ENCODE data around the gene SPTSSA. TPM values are rescaled to one million over a fixed set of nuclear protein-coding genes. Genes with fewer than 3 reads are reported as not detected.
"Not testable (repeated sequence)": the region's sequence is repeated elsewhere in the genome, so short reads cannot be mapped to it uniquely, and the experiment has no call there.

Gene SPTSSA
- polyA plus RNA-seq, 2 donors, result 17.6 to 37.3 TPM

DNA sequence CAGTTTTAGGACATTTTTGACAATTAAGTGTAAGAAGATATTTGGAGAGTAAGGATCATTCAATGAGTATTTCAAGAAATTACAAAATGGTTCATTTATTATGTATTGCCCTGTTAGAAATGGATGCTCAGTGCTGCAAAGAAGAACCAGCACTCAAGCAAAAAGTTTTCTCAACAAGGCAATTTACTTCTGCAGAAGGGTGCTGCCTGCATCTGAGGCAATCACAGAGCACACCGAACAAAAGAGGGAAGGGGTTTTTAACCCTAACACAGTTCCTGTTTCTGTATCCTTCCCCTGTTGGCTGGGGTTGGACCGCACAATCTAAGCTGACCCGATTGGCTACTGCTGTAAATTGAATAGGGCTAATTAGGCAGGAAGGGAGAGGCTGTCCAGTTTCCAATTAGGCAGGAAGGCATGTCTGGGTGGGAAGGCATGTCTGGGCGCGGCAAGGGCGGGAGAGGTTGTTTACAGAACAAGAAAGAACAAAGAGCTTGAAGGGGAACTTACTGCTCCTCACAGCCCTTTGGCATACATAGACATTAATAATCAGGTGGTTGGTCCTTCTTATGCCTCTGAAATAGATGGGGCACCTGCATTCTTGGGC is 41.4 kb downstream of the SPTSSA start:
- no peak overlapping the region for H3K27ac ChIP-seq (ENCODE audit: low read depth in 2 of 2, low read length in 1 of 2)
- no peaks in the 10 kb centered on the region for H3K4me1 ChIP-seq (ENCODE audit: control insufficient read depth in 2 of 2, insufficient read depth in 2 of 2, low read length in 1 of 2)
- peaks cover 0 to 9% of the 10 kb centered on the region in 2 donors for H3K9me3 ChIP-seq (ENCODE audit: control insufficient read depth in 2 of 2, insufficient read depth in 1 of 2, low read depth in 1 of 2, low read length in 1 of 2)
- 74 to 75% methylated on average over 6 of the region's 6 CpGs for WGBS, 2 donors
- H3K4me3 ChIP-seq (ENCODE audit: low read depth in 1 of 2, low read length in 2 of 2), result no peak overlapping the region
- H3K27me3 ChIP-seq (ENCODE audit: control insufficient read depth in 1 of 2, insufficient read depth in 2 of 2, low read length in 2 of 2), result no peaks in the 10 kb centered on the region
- no peaks in the 10 kb centered on the region for H3K36me3 ChIP-seq (ENCODE audit: control insufficient read depth in 2 of 2, insufficient read depth in 2 of 2, low read length in 1 of 2)

DNA sequence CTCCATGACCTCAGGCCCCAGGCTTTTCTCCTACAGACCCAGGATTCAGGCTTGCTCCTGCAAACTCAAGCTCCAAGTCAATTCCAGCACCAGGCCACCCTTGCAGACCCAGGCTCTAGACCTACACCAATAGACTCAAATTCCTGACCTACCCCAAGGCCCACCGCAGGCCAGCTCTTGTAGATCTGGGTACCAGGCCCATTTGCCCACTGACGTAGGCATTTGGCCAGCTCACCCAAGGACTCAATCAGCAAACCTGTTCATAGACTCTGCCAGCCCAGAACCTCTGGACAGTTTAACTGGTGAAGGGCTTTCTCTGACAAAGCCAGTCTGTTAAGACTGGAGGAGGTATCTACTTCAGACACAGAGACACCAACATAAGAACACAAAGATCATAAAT is 52.3 kb downstream of the SPTSSA start:
- WGBS, 2 donors, result 96 to 97% methylated on average over 2 of the region's 2 CpGs
- H3K4me3 ChIP-seq (ENCODE audit: low read depth in 1 of 2, low read length in 2 of 2), result no peak overlapping the region
- H3K36me3 ChIP-seq (ENCODE audit: control insufficient read depth in 2 of 2, insufficient read depth in 2 of 2, low read length in 1 of 2), result no peaks in the 10 kb centered on the region

DNA sequence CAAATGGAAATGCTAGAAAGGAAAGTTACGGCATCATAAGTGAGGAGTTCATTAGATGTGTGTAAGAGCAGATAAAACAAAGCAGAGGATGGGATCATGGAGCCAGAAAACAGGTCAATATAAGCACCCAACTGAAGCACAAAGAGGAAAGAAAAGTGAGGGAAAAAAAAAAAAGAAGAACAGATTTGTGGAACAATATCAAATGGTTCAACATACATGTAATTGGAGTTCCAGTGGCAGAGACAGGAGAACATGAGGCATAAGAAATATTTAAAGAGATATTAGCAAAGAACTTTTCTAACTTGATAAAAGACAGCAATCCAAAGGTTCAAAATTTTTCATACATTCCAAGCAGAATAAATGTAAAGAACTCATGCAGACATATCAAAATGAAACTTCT is 54.1 kb downstream of the SPTSSA start:
- peaks cover 0 to 9% of the 10 kb centered on the region in 2 donors for H3K9me3 ChIP-seq (ENCODE audit: control insufficient read depth in 2 of 2, insufficient read depth in 1 of 2, low read depth in 1 of 2, low read length in 1 of 2)

More for the DNA sequence above, 52.3 kb downstream of the SPTSSA start:
- H3K9me3 ChIP-seq (ENCODE audit: control insufficient read depth in 2 of 2, insufficient read depth in 1 of 2, low read depth in 1 of 2, low read length in 1 of 2), result peaks cover 0 to 9% of the 10 kb centered on the region in 2 donors
- no peaks in the 10 kb centered on the region for H3K4me1 ChIP-seq (ENCODE audit: control insufficient read depth in 2 of 2, insufficient read depth in 2 of 2, low read length in 1 of 2)
- no peaks in the 10 kb centered on the region for H3K27me3 ChIP-seq (ENCODE audit: control insufficient read depth in 1 of 2, insufficient read depth in 2 of 2, low read length in 2 of 2)
- H3K27ac ChIP-seq (ENCODE audit: low read depth in 2 of 2, low read length in 1 of 2), result no peak overlapping the region

DNA sequence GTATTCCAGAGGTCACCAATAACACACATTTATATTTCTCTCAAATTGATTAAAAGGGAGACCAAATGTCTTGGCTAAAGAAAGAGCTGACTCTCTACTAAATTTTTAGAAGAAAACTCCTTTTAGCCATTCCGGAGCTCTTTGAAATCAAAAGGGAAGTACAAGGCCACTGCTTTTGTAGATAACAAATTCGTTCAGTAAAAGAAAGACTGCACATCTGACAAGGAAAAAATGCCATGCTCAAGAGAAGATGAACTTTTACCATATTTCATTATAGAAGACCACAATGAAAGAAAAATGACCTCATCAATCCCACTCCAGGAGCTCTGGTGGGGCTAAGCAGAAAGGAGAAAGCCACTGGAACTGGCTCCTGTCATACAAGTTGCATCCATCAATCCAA is 57.6 kb downstream of the SPTSSA start:
- Histone ChIP-seq H3K36me3 (ENCODE audit: control insufficient read depth in 2 of 2, insufficient read depth in 2 of 2, low read length in 1 of 2) (no peaks in the 10 kb centered on the region), H3K4me1 (ENCODE audit: control insufficient read depth in 2 of 2, insufficient read depth in 2 of 2, low read length in 1 of 2) (no peaks in the 10 kb centered on the region), H3K27me3 (ENCODE audit: control insufficient read depth in 1 of 2, insufficient read depth in 2 of 2, low read length in 2 of 2) (no peaks in the 10 kb centered on the region), H3K27ac (ENCODE audit: low read depth in 2 of 2, low read length in 1 of 2) (no peak overlapping the region), H3K9me3 (ENCODE audit: control insufficient read depth in 2 of 2, insufficient read depth in 1 of 2, low read depth in 1 of 2, low read length in 1 of 2) (no peaks in the 10 kb centered on the region), H3K4me3 (ENCODE audit: low read depth in 1 of 2, low read length in 2 of 2) (no peak overlapping the region)
- WGBS, 2 donors, result 53 to 69% methylated on average over 2 of the region's 2 CpGs

More for the DNA sequence above, 54.1 kb downstream of the SPTSSA start:
- no peaks in the 10 kb centered on the region for H3K4me1 ChIP-seq (ENCODE audit: control insufficient read depth in 2 of 2, insufficient read depth in 2 of 2, low read length in 1 of 2)
- 95 to 98% methylated on average over 1 of the region's 1 CpG for WGBS, 2 donors
- H3K27me3 ChIP-seq (ENCODE audit: control insufficient read depth in 1 of 2, insufficient read depth in 2 of 2, low read length in 2 of 2), result no peaks in the 10 kb centered on the region
- no peak overlapping the region for H3K4me3 ChIP-seq (ENCODE audit: low read depth in 1 of 2, low read length in 2 of 2)
- H3K36me3 ChIP-seq (ENCODE audit: control insufficient read depth in 2 of 2, insufficient read depth in 2 of 2, low read length in 1 of 2), result no peaks in the 10 kb centered on the region
- H3K27ac ChIP-seq (ENCODE audit: low read depth in 2 of 2, low read length in 1 of 2), result no peak overlapping the region

DNA sequence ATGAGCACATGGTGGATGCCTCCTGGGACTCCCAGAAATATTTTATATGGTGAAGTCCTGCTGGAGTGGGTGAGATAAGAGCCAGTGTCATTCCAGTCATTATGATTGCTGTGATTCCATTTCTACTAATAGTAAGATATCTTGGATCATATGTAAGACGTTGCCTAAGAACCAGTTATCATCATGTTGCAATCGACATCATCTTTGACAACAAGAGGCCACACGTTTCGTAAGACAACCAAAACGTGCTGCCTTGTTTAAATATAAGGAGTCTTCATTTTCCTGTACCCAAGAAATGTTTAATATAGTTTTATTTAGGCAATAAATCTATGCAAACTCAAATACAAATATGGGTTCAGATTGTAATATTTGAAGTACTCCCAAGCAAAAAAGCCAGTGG is 58.4 kb downstream of the SPTSSA start:
- H3K4me1 ChIP-seq (ENCODE audit: control insufficient read depth in 2 of 2, insufficient read depth in 2 of 2, low read length in 1 of 2), result no peaks in the 10 kb centered on the region
- no peak overlapping the region for H3K4me3 ChIP-seq (ENCODE audit: low read depth in 1 of 2, low read length in 2 of 2)
- H3K27ac ChIP-seq (ENCODE audit: low read depth in 2 of 2, low read length in 1 of 2), result no peak overlapping the region
- no peaks in the 10 kb centered on the region for H3K36me3 ChIP-seq (ENCODE audit: control insufficient read depth in 2 of 2, insufficient read depth in 2 of 2, low read length in 1 of 2)
- no peaks in the 10 kb centered on the region for H3K9me3 ChIP-seq (ENCODE audit: control insufficient read depth in 2 of 2, insufficient read depth in 1 of 2, low read depth in 1 of 2, low read length in 1 of 2)
- H3K27me3 ChIP-seq (ENCODE audit: control insufficient read depth in 1 of 2, insufficient read depth in 2 of 2, low read length in 2 of 2), result no peaks in the 10 kb centered on the region
- WGBS, 2 donors, result 65 to 68% methylated on average over 5 of the region's 5 CpGs

DNA sequence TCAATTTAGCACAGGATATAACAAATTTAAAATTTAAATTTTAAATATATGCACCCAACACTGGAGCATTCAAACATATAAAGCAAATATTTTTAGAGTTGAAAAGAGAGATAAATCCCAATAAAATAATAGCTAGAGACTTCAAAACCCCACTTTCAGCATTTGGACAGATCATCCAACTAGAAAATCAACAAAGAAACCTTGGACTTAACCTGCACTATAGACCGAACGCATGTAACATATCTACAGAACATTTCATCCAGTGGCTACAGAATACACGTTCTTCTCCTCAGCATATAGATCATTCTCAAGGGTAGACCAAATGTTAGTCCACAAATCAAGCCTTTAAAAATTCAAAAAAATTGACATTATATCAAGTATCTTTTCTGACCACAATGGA is 64.0 kb downstream of the SPTSSA start:
- Histone ChIP-seq H3K4me1 (ENCODE audit: control insufficient read depth in 2 of 2, insufficient read depth in 2 of 2, low read length in 1 of 2) (no peaks in the 10 kb centered on the region), H3K9me3 (ENCODE audit: control insufficient read depth in 2 of 2, insufficient read depth in 1 of 2, low read depth in 1 of 2, low read length in 1 of 2) (no peaks in the 10 kb centered on the region), H3K27me3 (ENCODE audit: control insufficient read depth in 1 of 2, insufficient read depth in 2 of 2, low read length in 2 of 2) (no peaks in the 10 kb centered on the region), H3K36me3 (ENCODE audit: control insufficient read depth in 2 of 2, insufficient read depth in 2 of 2, low read length in 1 of 2) (no peaks in the 10 kb centered on the region), H3K27ac (ENCODE audit: low read depth in 2 of 2, low read length in 1 of 2) (no peak overlapping the region), H3K4me3 (ENCODE audit: low read depth in 1 of 2, low read length in 2 of 2) (no peak overlapping the region)
- 54 to 88% methylated on average over 3 of the region's 3 CpGs for WGBS, 2 donors

GRCh38 chr14:34387974-34388516 is 74.0 kb downstream of the SPTSSA start:
- Histone ChIP-seq H3K27ac (ENCODE audit: low read depth in 2 of 2, low read length in 1 of 2) (no peak overlapping the region), H3K36me3 (ENCODE audit: control insufficient read depth in 2 of 2, insufficient read depth in 2 of 2, low read length in 1 of 2) (no peaks in the 10 kb centered on the region), H3K4me3 (ENCODE audit: low read depth in 1 of 2, low read length in 2 of 2) (no peak overlapping the region), H3K4me1 (ENCODE audit: control insufficient read depth in 2 of 2, insufficient read depth in 2 of 2, low read length in 1 of 2) (no peaks in the 10 kb centered on the region), H3K27me3 (ENCODE audit: control insufficient read depth in 1 of 2, insufficient read depth in 2 of 2, low read length in 2 of 2) (peaks cover 0 to 4% of the 10 kb centered on the region in 2 donors), H3K9me3 (ENCODE audit: control insufficient read depth in 2 of 2, insufficient read depth in 1 of 2, low read depth in 1 of 2, low read length in 1 of 2) (peaks cover 2 to 6% of the 10 kb centered on the region in 2 donors)
- WGBS, 2 donors, result 57 to 58% methylated on average over 4 of the region's 4 CpGs

DNA sequence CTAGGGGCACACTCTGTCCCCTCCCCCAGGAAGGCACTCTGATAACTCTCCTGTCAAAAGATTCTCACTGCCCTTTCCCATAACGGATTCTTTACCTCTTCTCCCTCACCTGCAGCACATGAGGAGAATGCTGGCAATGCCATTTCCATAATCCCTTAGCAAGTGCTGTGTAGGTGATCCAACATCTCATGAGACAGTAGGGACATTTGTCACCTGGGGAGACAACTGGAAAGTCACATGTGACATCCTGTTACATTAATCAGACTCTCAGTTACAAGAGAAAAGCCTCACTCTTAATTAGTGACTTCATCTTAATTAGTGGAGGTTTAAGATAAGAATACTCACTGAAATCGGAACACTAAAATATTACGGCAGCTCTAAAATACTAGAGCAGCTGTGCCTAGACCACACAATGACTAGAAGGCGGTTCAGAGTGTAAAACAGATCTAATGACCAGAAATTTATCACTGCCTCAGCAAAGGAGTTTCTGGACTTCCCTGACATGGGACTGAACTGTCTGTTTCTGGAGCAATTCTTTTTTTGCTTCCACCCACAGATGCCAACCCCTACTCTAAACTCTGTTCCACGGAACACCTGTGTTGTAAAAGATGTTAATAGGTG is 75.1 kb downstream of the SPTSSA start:
- no peaks in the 10 kb centered on the region for H3K4me1 ChIP-seq (ENCODE audit: control insufficient read depth in 2 of 2, insufficient read depth in 2 of 2, low read length in 1 of 2)
- WGBS, 2 donors, result 72 to 73% methylated on average over 5 of the region's 5 CpGs
- H3K36me3 ChIP-seq (ENCODE audit: control insufficient read depth in 2 of 2, insufficient read depth in 2 of 2, low read length in 1 of 2), result no peaks in the 10 kb centered on the region
- H3K27me3 ChIP-seq (ENCODE audit: control insufficient read depth in 1 of 2, insufficient read depth in 2 of 2, low read length in 2 of 2), result peaks cover 0 to 4% of the 10 kb centered on the region in 2 donors
- H3K4me3 ChIP-seq (ENCODE audit: low read depth in 1 of 2, low read length in 2 of 2), result no peak overlapping the region
- no peak overlapping the region for H3K27ac ChIP-seq (ENCODE audit: low read depth in 2 of 2, low read length in 1 of 2)
- H3K9me3 ChIP-seq (ENCODE audit: control insufficient read depth in 2 of 2, insufficient read depth in 1 of 2, low read depth in 1 of 2, low read length in 1 of 2), result peaks cover under 1 to 3% of the 10 kb centered on the region in 2 donors

GRCh38 chr14:34385881-34386280 is 76.2 kb downstream of the SPTSSA start:
- not testable (repeated sequence) for H3K27me3 ChIP-seq (ENCODE audit: control insufficient read depth in 1 of 2, insufficient read depth in 2 of 2, low read length in 2 of 2); H3K9me3 ChIP-seq (ENCODE audit: control insufficient read depth in 2 of 2, insufficient read depth in 1 of 2, low read depth in 1 of 2, low read length in 1 of 2)

GRCh38 chr14:34383839-34384238 is 78.2 kb downstream of the SPTSSA start:
- no peaks in the 10 kb centered on the region for H3K36me3 ChIP-seq (ENCODE audit: control insufficient read depth in 2 of 2, insufficient read depth in 2 of 2, low read length in 1 of 2)
- H3K9me3 ChIP-seq (ENCODE audit: control insufficient read depth in 2 of 2, insufficient read depth in 1 of 2, low read depth in 1 of 2, low read length in 1 of 2), result no peaks in the 10 kb centered on the region
- no peak overlapping the region for H3K27ac ChIP-seq (ENCODE audit: low read depth in 2 of 2, low read length in 1 of 2)
- H3K4me3 ChIP-seq (ENCODE audit: low read depth in 1 of 2, low read length in 2 of 2), result no peak overlapping the region
- H3K4me1 ChIP-seq (ENCODE audit: control insufficient read depth in 2 of 2, insufficient read depth in 2 of 2, low read length in 1 of 2), result no peaks in the 10 kb centered on the region
- H3K27me3 ChIP-seq (ENCODE audit: control insufficient read depth in 1 of 2, insufficient read depth in 2 of 2, low read length in 2 of 2), result peaks cover 0 to 4% of the 10 kb centered on the region in 2 donors
- WGBS, 2 donors, result 75 to 77% methylated on average over 2 of the region's 2 CpGs

More at GRCh38 chr14:34385881-34386280, 76.2 kb downstream of the SPTSSA start:
- not testable (repeated sequence) for H3K27ac ChIP-seq (ENCODE audit: low read depth in 2 of 2, low read length in 1 of 2); H3K4me3 ChIP-seq (ENCODE audit: low read depth in 1 of 2, low read length in 2 of 2); H3K4me1 ChIP-seq (ENCODE audit: control insufficient read depth in 2 of 2, insufficient read depth in 2 of 2, low read length in 1 of 2); H3K36me3 ChIP-seq (ENCODE audit: control insufficient read depth in 2 of 2, insufficient read depth in 2 of 2, low read length in 1 of 2)

Data from esophagus (tissue), 2 donors.